G401.6 (cell line): ENCODE measurements around the gene SMAD3.
"Not testable (repeated sequence)": the region's sequence is repeated elsewhere in the genome, so short reads cannot be mapped to it uniquely, and the experiment has no call there.

Experiments used
- FAIRE-seq: peaks from 2 replicates; lab custom pipeline; 2012; peaks lifted over from hg19 to GRCh38; lab: Jason Lieb, UNC

The SMAD3 gene

DNA sequence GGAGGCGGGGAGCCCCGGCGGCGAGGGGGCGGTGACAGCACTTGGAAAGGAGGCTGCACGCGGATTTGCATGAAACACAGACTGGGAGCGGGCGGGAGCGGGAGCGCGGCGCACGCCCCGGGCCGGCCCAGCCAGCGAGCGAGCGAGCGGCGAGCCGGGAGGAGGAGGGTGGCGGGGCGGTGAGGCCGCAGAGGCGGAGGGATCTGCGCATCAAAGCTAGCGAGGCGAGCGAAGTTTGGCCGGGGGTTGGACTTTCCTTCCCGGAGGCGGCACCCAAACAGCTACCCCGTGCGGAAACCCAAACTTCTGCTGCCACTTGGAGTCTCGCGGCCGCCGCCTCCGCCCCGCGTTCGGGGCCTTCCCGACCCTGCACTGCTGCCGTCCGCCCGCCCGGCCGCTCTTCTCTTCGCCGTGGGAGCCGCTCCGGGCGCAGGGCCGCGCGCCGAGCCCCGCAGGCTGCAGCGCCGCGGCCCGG lies at the start of gene SMAD3:
Gene SMAD3 (plus strand): TSS at position 72 of the 475 bp plus-strand sequence. CDS start 553 bp downstream, outside the sequence.
- FAIRE-seq, result no peak

DNA sequence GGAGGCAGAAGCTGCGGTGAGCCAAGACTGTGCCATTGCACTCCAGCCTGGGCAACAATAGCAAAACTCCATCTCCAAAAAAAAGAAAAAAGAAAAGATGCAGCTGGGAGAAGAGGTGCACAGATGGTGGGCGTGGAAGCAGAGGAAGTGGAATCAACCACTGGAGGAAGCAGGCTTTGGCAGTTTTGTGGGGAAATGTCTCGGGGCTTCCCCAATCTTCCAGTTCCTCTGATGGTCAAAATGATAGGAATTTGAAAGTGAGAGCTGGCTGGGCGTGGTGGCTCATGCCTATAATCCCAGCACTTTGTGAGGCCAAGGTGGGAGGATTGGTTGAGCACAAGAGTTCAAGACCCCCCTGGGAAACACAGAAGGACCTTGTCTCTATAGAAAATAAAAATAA lies 48.1 kb upstream of the SMAD3 start:
- FAIRE-seq, result no peak

DNA sequence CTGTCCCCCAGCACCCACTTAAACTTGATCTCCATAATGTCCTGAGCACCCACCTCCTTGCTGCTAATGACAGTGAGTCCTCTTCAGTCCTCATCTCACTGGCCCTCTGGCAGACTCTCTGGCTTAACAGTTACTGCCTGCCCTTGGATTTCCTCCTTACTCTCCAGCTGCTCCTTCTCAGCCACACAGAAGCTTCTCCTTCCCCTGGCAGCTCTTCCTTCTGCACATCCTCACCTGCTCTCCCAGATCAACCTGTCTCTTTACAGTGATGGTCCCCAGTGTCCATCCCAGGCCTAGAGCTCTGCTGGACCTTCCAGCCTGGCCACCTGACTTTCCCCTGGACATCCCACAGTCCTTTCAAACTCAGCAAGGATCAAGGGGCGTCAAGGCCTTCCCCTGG lies 47.4 kb upstream of the SMAD3 start:
- no peak for FAIRE-seq

GRCh38 chr15:67018441-67018840 lies 47.0 kb upstream of the SMAD3 start:
- FAIRE-seq, result no peak

GRCh38 chr15:67019069-67019468 lies 46.3 kb upstream of the SMAD3 start:
- no peak for FAIRE-seq

DNA sequence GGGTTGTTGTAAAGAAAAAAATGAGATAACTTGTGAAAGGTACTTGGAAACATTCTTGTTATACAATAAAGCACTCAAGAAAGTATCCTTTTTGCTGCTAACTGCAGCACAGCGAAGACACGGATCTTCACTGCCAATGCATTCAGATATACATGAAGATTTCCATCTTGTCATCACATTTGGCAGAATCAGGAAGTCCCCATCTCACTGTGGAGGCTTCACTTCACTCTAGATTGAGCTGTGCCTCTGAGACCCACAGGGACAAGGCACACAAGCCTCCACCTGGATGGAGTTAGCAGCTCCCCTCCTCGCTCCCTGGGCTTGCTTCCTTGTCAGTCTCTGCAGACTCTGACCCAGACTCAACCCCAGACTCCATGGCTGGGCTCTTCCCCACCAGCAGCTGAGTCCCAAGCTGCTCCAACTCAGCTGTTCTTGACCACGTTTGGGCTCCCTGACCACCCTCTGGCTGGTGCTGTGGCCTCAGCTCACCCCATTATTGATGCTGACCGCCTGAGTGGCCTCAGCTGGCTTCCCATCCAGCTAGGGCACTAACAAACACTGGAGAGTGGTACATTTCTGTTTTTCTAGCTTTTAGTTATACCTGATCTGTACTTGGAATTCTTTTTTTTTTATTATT lies 45.4 kb upstream of the SMAD3 start:
- FAIRE-seq, result no peak

GRCh38 chr15:67020668-67021067 lies 44.7 kb upstream of the SMAD3 start:
- not testable (repeated sequence) for FAIRE-seq

DNA sequence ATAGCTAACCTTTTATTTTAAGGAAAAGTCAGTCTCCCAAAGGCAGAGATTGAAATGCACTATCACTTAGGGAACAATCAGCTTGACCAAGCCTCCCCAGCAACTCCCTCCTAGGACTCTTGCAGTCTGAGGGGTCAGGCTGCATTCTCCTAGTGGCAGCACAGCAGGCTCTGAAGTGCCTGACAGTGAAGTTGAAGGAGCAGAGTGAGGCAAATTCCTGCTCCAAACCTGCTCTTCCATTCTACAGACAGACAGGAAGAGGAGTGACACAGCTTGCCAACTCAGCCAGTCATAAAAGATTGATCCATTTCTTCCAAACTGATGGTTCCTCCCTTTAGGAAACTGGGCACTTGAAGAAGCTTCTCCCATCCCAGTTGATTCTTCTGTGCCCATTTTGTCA lies 43.9 kb upstream of the SMAD3 start:
- FAIRE-seq, result no peak

DNA sequence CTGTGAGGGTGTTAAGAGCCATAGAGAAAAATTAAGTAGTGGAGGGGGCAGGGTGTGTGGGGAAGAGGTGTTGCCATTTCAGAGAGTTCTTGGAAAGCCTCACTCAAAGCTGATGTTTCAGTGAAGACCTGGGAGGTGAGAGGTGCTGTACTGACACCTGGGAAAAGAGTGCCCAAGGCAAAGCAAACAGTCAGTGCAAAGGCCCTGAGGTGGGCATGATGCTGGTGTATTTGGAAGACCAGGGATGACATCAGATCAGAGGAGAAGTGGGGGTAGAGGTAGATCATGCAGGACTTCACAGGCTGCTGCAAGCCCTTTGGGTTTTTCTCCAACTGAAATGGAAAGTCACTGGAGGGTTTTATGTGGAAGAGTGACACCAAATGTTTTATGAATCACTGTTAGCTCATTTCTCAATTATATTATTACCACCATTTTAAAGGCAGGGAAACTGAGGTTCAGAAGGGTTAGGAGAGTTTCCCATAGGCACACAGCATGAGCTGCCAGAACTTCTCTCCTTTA lies 42.8 kb upstream of the SMAD3 start:
- no peak for FAIRE-seq

GRCh38 chr15:67023517-67024313 lies 41.7 kb upstream of the SMAD3 start:
- no peak for FAIRE-seq

- FAIRE-seq, result no peak
Measured at GRCh38 chr15:67024314-67024997, 40.9 kb upstream of the SMAD3 start.

GRCh38 chr15:67024998-67025368 lies 40.4 kb upstream of the SMAD3 start:
- no peak for FAIRE-seq

GRCh38 chr15:67025719-67026609 lies 39.4 kb upstream of the SMAD3 start:
- no peak for FAIRE-seq

DNA sequence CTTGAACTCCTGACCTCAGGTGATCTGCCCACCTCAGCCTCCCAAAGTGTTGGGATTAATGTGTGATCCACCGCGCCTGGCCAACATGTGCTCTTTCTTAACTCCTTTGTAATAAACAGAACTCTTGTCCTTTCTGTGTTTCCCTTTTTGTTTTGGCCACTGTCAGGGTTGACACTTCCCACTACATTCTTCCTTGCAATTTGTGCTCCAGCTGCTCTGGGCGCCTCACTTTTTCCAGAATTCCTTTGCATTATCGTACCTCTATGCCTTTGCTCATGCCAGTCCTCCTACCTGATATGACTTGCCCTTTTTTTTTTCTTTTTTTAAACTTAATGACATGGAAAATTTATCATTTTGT lies 38.8 kb upstream of the SMAD3 start:
- FAIRE-seq, result no peak

- not testable (repeated sequence) for FAIRE-seq
Measured at GRCh38 chr15:67028440-67028839, 37.0 kb upstream of the SMAD3 start.

- FAIRE-seq, result no peak
Measured at GRCh38 chr15:67030036-67030762, 35.2 kb upstream of the SMAD3 start.

GRCh38 chr15:67031331-67031730 lies 34.1 kb upstream of the SMAD3 start:
- FAIRE-seq, result no peak

- FAIRE-seq, result no peak
Measured at GRCh38 chr15:67032608-67033007, 32.8 kb upstream of the SMAD3 start.

- no peak for FAIRE-seq
Measured at GRCh38 chr15:67033012-67033411, 32.4 kb upstream of the SMAD3 start.

- no peak for FAIRE-seq
Measured at GRCh38 chr15:67033571-67034044, 31.8 kb upstream of the SMAD3 start.

DNA sequence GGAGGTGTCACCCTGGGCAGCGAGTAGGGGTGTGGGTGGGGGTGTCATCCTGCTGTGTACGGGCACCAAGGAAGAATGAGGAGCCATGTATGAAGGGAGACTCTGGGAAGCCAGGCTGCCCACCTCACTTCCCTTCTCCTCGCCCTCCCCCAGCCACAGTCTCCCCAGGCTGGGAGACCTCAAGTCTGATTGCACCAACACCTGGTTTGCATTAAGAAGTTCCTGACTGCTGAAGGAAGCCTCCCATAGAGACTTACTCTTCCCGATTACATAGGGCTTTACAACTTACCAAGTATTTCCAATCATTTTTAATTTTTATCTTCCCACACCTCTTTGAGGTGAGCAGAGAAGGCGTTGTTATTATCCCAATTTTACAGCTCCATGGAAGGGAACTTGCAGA lies 29.5 kb upstream of the SMAD3 start:
- FAIRE-seq, result no peak
